ENCODE data around the gene ATP8A2. TPM values are rescaled to one million over a fixed set of nuclear protein-coding genes. Genes with fewer than 3 reads are reported as not detected.

The ATP8A2 gene
- total RNA-seq, 1 experiment from 2014 or later = not detected

DNA sequence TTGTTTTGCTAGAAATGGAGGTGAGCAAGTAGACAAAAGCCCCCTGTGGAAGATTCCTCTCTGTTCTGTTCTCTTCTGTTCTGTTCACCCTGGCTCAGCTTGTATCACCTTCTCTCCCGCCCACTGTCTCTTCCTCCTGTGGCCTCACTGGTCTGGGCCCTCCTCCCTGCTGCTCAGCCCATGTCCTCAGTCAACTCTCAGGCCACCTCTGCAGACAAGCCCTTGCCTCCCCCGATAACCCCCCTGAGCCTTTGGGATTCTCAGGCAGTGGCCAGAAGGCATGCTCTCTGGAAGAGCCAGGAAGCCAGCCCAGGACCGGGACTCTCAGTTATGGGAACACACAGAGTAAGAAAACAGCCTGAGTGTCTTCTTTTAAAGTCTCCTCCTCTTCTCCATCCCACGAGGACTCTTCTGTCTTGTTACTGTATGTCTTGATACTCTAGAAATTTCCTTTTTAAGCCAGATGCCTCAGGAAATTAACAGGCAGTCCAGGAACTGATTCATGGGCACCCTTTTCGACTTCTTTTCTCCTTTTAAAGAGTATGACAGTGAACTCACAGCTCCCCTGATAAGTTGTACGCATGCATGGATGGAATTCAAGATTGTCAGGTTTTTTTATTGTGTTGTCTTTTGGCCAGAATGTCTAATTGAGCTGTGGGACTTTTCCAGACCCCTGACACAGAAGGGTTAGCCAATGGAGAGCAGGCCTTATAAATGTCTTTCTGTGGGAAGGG lies 646.3 kb downstream of the ATP8A2 start:
- no peaks in the 10 kb centered on the region for H3K36me3 ChIP-seq
- no peaks in the 10 kb centered on the region for H3K27me3 ChIP-seq
- no peak for DNase-seq
- no peaks in the 10 kb centered on the region; the same call in 1 of the 2 replicates for H3K9me3 ChIP-seq
- H3K4me3 ChIP-seq = no peak overlapping the region

DNA sequence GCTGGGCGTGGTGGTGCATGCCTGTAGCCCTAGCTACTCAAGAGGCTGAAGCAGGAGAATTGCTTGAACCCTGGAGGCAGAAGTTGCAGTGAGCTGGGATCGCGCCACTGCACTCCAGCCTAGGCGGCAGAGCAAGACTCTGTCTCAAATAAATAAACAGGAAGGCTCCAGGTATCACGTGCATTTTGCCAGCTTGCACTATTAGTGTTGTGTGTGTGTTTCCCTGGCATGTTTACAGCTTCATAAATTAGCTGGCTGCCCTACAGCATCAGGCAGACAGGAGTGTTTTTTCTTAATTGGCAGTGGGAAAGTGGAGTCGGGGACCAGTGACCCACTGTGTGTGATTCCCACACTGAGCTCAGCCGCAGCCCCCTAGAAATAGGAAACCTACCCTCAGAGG lies 647.5 kb downstream of the ATP8A2 start:
- Histone ChIP-seq H3K9me3 (no peaks in the 10 kb centered on the region; the same call in 1 of the 2 replicates), H3K36me3 (no peaks in the 10 kb centered on the region), H3K27me3 (no peaks in the 10 kb centered on the region), H3K4me3 (no peak overlapping the region)
- DNase-seq = no peak

DNA sequence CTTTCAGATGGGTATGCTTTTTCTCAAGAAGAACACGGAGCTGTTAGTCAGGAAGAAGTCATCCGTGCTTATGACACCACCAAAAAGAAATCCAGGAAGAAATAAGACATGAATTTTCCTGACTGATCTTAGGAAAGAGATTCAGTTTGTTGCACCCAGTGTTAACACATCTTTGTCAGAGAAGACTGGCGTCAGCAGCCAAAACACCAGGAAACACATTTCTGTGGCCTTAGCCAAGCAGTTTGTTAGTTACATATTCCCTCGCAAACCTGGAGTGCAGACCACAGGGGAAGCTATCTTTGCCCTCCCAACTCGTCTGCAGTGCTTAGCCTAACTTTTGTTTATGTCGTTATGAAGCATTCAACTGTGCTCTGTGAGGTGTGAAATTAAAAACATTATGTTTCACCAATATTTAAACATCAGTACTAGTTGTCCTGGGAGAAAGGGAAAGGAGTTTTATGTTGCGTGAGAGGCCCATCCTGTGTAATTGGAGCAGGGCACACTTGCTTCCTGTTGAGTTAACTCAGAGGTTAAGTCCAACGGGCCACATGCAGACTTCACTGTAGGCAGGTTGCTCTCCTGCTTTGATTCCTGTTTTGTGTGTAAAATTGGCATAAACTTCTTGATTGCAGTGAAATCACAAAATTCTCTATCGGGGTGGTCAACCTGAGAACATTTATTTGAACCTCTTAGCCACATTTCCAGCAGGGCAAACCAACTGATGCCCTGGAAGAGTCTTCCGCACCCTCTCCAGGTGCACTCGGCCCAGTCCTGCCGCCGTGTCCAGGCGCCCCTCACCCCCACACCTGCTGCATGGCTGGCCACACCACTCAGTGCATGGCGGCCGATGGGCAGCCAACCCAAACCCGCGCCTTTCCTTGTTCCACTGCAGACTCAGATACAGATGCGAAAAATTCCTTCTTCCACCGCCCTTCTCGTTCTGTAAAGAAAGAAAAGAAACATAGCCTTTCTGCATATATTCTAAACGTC lies 648.4 kb downstream of the ATP8A2 start:
- Histone ChIP-seq H3K27me3 (no peaks in the 10 kb centered on the region), H3K36me3 (no peaks in the 10 kb centered on the region), H3K9me3 (no peaks in the 10 kb centered on the region), H3K4me3 (no peak overlapping the region)
- DNase-seq = peak; percentile 73

DNA sequence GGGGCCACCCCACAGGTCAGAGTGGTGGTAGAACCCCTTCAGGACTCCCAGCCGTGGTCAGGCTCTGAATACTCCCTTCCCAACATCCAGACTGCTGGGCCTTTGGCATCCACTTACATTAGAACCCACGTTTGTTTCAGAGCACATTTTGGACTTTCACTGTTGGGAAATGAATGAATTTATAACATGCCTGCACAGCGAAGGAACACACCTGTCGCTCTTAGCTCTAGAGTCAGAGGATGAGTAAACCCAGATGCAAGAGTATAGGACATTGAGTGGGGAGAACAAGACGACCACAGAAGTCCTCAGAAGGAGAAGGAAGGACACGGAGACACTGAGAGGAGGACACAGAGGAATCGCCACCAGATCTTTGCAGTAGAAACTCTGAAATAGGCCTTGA lies 649.1 kb downstream of the ATP8A2 start:
- no peaks in the 10 kb centered on the region for H3K27me3 ChIP-seq
- no peaks in the 10 kb centered on the region for H3K36me3 ChIP-seq
- no peak overlapping the region for H3K4me3 ChIP-seq
- no peaks in the 10 kb centered on the region for H3K9me3 ChIP-seq
- no peak for DNase-seq

DNA sequence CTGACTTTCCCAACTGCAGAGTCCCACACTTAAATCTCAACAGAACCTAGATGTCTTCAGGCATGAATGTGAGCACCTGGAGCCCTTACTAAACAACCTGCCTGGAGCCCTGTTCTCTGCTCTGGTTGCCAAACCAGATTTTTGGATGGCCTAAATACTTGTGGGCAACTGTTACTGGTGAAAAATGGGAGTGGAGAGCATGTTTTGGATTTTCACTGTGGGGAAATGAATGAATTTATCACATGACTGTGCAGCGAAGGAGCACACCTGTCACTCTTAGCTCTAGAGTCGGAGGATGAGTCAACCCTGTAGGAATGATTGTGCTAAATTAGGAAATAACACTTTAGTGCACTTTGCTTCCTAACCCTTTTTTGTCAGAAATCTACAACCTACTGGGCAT lies 649.7 kb downstream of the ATP8A2 start:
- H3K27me3 ChIP-seq = no peaks in the 10 kb centered on the region
- H3K9me3 ChIP-seq = no peaks in the 10 kb centered on the region
- no peak overlapping the region for H3K4me3 ChIP-seq
- DNase-seq = no peak
- no peaks in the 10 kb centered on the region for H3K36me3 ChIP-seq

DNA sequence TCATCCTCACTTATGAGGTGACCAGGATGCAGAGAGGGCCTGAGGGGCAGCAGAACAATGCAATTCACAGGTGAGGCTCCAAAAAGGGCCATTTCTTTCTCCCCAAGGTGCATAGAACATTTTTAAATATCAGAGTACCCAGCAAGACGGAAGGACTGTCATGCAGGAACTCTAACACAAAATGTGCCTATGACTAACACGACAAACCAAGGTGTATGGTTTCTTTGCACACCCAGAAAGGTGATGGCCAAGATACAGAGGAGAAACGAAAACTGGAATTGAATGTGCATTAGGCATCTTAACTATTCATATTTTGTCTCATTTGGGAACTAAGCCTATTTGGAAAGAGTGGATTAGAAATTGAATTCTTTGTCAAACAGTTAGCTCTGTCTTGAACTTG lies 650.2 kb downstream of the ATP8A2 start:
- no peak for DNase-seq
- H3K9me3 ChIP-seq = no peaks in the 10 kb centered on the region
- H3K27me3 ChIP-seq = no peaks in the 10 kb centered on the region
- H3K36me3 ChIP-seq = no peaks in the 10 kb centered on the region
- H3K4me3 ChIP-seq = no peak overlapping the region

DNA sequence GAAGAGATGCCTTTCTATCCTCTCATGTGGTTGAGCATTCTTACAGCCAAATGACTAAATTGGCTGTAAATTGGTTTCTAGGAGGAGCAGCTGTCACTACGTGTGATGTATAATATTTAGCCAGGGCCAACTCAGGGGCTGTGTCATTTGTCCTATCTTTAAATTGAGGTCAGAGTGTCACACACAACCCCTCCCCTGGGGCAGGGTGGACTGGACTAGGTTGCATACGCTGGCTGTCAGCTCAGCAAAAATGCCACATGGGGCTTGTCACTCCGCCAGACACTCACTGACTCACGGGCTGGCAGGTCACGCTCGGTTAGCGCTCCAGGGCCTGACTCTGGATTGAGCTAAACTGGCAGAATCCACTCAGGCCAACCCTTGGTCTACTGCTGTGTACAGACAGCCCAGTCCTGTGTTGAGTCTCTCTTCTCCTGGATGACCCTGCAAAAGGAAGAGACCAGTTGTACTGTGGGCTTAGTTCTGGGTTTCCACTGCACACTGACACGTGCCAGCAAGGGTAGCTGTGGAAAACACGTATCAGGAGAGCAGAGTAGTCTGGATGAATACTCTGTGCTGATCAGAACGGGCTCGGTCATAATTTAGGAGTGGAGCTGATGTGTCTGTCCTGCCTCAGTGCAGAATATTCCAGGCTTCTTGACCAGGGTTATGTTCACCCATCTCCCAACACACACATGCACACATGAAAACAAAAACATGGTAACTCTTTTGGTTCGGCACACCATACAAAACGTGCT lies 650.9 kb downstream of the ATP8A2 start:
- Histone ChIP-seq H3K9me3 (no peaks in the 10 kb centered on the region), H3K27me3 (no peaks in the 10 kb centered on the region), H3K4me3 (no peak overlapping the region), H3K36me3 (no peaks in the 10 kb centered on the region)
- peak; percentile 95 for DNase-seq

DNA sequence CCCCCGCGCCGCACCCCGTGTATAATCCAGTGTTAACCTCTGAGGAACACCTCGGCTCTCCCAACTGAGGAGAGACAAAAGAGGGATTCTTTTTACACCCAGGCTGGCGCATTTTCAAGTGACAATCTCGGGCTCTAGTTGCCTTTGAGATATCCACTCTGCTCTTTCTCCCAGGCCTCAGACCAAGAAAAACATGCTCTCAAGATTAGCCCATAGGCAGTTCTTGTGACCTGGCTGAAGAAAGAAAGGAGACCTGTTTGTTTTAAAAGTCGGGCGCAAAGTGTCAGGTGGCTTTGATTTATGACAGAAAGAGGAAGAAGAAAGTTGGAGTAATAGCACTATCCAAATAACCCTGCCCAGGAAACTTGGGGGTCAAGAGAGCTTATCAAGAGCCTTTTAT lies 652.8 kb downstream of the ATP8A2 start:
- no peak overlapping the region for H3K4me3 ChIP-seq
- no peak for DNase-seq
- H3K9me3 ChIP-seq = no peaks in the 10 kb centered on the region
- H3K27me3 ChIP-seq = no peaks in the 10 kb centered on the region
- no peaks in the 10 kb centered on the region for H3K36me3 ChIP-seq

DNA sequence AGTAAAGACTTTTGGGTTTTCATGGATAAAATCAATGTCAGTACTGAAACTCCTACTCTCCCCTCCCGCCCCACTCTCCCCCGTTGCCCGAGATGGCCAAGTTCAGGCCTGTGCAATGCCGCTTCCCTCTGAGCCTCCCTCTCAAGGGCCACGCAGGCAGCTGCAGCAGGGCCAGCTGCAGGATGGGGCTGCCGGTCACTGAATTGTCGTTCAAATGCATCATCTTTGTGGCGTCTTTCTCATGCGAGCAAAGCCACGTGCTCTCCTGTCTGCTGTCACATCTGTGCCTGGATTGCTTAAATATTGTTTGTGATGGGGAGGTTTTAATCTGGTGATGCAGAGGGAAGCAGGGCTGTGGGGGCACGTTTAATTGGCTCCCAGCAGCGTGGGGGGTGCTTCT lies 653.4 kb downstream of the ATP8A2 start:
- Histone ChIP-seq H3K4me3 (no peak overlapping the region), H3K36me3 (no peaks in the 10 kb centered on the region), H3K9me3 (no peaks in the 10 kb centered on the region), H3K27me3 (no peaks in the 10 kb centered on the region)
- DNase-seq = no peak

DNA sequence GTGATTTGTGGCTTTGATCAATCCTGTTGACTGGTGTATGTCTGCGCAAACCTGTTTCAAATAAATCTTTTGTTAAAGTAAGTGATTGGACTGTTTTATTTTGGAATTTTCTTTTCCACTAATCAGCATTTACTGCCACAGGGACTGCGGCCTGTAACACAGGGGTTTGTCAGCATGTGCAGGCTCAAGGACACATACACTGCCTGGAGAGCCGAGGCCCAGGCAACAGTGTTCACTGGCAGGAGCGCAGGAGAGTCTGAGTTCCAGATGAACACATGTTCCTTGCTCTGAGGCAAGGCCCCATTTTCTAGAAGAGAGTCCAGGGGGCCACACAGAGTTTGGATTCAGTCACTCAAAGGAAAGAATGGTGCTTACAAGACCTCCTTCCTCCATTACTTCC lies 654.0 kb downstream of the ATP8A2 start:
- Histone ChIP-seq H3K9me3 (no peaks in the 10 kb centered on the region), H3K27me3 (no peaks in the 10 kb centered on the region), H3K36me3 (no peaks in the 10 kb centered on the region), H3K4me3 (no peak overlapping the region)
- DNase-seq = no peak

DNA sequence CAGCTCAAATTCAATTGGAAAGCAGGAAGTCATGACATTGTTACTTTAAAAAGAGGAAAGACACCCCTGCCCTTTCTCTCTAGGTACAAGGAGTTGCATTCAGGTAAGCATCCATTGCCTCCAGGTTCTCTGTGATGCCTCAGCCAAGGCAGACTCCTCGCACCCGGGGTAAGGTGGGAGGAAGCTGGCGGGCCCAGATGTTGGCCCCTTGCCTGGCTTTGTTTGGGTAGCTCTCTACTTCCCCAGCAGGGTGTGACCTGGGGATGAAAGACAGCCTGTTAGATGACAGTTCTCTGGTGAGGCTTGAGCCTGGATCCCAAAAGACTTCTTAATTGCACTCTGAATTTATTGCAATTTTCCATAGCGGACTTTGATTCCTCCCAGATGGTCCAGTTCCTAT lies 654.4 kb downstream of the ATP8A2 start:
- Histone ChIP-seq H3K9me3 (no peaks in the 10 kb centered on the region), H3K36me3 (no peaks in the 10 kb centered on the region), H3K27me3 (no peaks in the 10 kb centered on the region), H3K4me3 (no peak overlapping the region)
- no peak for DNase-seq

DNA sequence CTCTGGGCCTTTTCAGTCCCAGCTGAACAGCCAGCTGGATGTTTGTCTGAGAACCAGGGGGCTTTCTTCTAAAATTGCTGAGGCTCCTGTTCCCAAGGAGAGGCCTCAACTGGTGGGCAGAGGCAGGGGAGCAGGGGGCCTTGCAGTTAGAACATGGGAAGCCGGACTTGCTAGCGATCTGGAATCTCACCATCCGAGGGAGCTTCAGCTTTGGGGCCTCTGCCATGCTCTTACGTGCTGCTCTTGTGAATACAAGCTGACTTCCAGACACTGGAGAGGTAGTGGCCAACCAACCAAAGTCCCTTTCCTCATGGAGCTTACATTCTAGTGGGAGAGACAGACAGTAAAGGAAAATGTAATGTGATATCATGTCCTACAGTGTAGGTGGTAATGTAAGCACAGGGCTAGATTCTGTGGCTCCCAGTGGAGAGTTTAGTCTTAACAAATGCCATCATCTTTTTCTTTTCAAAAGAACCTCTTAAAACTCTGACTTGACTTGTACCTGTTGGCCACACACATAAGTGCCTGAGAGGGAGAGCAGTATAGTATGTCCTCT lies 657.9 kb downstream of the ATP8A2 start:
- no peak for DNase-seq
- Histone ChIP-seq H3K27me3 (no peaks in the 10 kb centered on the region), H3K4me3 (no peak overlapping the region)

DNA sequence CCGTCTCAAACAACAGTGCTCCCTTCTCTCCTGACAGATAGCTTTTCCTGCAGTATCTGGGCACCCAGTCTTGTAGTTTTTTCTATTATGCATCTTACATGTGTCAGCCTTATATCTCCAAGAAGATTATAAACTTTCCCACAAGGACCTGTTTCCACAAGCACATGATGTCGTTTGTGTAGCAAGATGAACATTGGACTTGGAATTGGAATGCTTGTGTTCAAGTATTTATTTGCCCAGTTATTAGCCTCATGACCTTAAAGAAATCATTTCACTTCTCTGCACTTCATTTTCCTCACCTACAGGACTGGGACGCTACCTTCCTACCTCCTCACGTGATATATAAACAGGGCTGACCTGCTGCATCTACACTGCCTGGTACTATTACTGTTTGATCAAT lies 658.6 kb downstream of the ATP8A2 start:
- peaks cover 3% of the 10 kb centered on the region; the same call in 1 of the 2 replicates for H3K9me3 ChIP-seq
- no peaks in the 10 kb centered on the region for H3K36me3 ChIP-seq
- DNase-seq = no peak
- H3K27me3 ChIP-seq = no peaks in the 10 kb centered on the region
- H3K4me3 ChIP-seq = no peak overlapping the region

More for the DNA sequence above, 657.9 kb downstream of the ATP8A2 start:
- Histone ChIP-seq H3K9me3 (no peaks in the 10 kb centered on the region; the same call in 1 of the 2 replicates), H3K36me3 (no peaks in the 10 kb centered on the region)

DNA sequence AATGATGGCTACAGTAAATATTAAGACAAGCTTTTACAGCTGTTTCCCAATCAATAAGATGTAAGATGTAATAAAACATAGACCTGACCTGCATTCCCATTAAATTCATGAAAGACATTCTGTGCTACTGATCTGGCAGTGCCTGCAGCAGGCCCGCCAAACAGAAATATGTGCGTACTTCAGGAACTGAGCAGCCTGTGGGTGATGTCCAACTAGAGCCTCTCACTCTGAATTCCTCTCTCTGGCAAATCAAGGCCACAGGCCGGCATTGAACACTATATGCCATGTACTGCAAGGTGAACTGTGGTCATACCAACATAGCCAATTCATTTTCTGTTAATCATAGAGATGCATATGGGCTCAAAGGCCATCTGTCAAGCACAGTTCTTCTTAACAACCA lies 662.2 kb downstream of the ATP8A2 start:
- Histone ChIP-seq H3K27me3 (no peaks in the 10 kb centered on the region), H3K4me3 (no peak overlapping the region), H3K9me3 (peaks cover 3% of the 10 kb centered on the region; the same call in 1 of the 2 replicates), H3K36me3 (no peaks in the 10 kb centered on the region)
- no peak for DNase-seq

DNA sequence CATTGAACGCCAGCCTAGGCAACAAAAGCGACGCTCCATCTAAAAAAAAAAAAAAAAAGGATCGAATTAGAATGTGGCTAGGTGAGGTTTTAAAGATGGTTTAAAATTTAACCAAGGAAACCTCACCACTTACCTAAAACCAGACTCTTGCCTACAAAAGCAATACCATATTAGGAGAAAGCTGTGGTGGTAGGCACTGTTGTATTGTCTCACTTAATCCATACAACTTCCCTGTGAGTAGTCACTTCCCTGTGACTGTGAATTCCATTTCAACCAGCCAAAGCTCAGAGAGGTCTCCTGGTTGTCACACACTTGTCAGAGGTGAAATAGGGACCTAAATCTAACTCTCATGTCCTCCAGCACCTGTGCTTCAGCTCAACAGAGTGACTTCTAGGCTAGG lies 664.6 kb downstream of the ATP8A2 start:
- no peaks in the 10 kb centered on the region for H3K27me3 ChIP-seq
- no peak for DNase-seq
- peaks cover 3% of the 10 kb centered on the region; the same call in 1 of the 2 replicates for H3K9me3 ChIP-seq
- H3K36me3 ChIP-seq = no peaks in the 10 kb centered on the region
- H3K4me3 ChIP-seq = no peak overlapping the region

DNA sequence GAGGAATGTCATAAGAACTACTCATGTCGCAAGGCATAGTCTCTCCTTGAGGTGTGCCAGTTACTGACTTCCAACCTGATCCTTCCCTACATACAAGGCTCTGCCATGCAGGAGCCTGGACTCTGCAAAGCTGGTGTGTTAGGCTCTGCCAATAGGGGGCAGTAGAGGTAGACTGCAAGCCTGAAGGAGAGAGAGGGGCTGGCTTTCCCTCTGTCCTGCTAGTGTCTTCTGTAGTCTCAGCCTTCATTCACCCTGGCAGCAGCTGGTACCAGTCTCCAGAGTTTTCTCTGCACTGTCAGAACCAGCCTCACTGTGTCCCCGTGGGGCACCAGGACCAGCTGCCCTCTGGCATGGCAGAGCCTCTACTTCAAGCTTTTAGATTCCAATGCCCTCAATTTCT lies 665.5 kb downstream of the ATP8A2 start:
- no peaks in the 10 kb centered on the region for H3K36me3 ChIP-seq
- H3K4me3 ChIP-seq = no peak overlapping the region
- no peak for DNase-seq
- peaks cover 3% of the 10 kb centered on the region; the same call in 1 of the 2 replicates for H3K9me3 ChIP-seq
- H3K27me3 ChIP-seq = no peaks in the 10 kb centered on the region

Data from MG63 (cell line).